A673 (cell line): ENCODE data around the gene CTIF. TPM values are rescaled to one million over a fixed set of nuclear protein-coding genes. Genes with fewer than 3 reads are reported as not detected.

Experiments
- BruUV-seq: library from RNA; stranded (reverse); fragments of 400-500 nt; replicated peaks from 2 replicates; lab custom pipeline; 2021; lab: Mats Ljungman, UMichigan
- CTCF ChIA-PET: fragments of 300-600 bp; sonication (Branson Sonifier 250); formaldehyde crosslinking; loops from one replicate; lab custom pipeline; 2022; ENCODE audit warnings: antibody characterized with exemption; lab: Charles Lee
- POLR2A ChIA-PET: fragments of 300-600 bp; sonication (Branson Sonifier 250); formaldehyde crosslinking; loops from one replicate; lab custom pipeline; 2022; ENCODE audit warnings: antibody characterized with exemption; ENCODE audit not compliant: low non-redundant PET; lab: Charles Lee
- DNase-seq: peaks from one replicate; pipeline ENCODE4 v3.0.0-alpha.2; 2015; ENCODE audit warnings: low spot score
- H3K27ac ChIP-seq: fragments of 200-600 bp; sonication (generic); 2 replicates; pipeline ENCODE4 v1.5.1; 2016; ENCODE audit warnings: mixed run types, low read depth, mild to moderate bottlenecking, mixed read lengths, antibody characterized with exemption, low read length; ENCODE audit not compliant: poor library complexity, severe bottlenecking
- H3K27me3 ChIP-seq: fragments of 200-600 bp; sonication (generic); replicated peaks from 2 replicates; pipeline ENCODE4 v1.6.1; 2017; ENCODE audit warnings: mixed run types, low read depth, mild to moderate bottlenecking, mixed read lengths, antibody characterized with exemption, low read length; ENCODE audit not compliant: insufficient read depth, poor library complexity
- H3K36me3 ChIP-seq: fragments of 200-600 bp; sonication (generic); 2 replicates; pipeline ENCODE4 v1.6.1; 2016; ENCODE audit warnings: mixed run types, mild to moderate bottlenecking, mixed read lengths, antibody characterized with exemption, low read length; ENCODE audit not compliant: insufficient read depth, poor library complexity, severe bottlenecking
- H3K4me1 ChIP-seq: fragments of 200-600 bp; sonication (generic); 2 replicates; pipeline ENCODE4 v1.6.1; 2017; ENCODE audit warnings: mixed run types, mild to moderate bottlenecking, mixed read lengths, antibody characterized with exemption, low read length; ENCODE audit not compliant: insufficient read depth, poor library complexity, severe bottlenecking
- H3K4me3 ChIP-seq: fragments of 200-600 bp; sonication (generic); 2 replicates; pipeline ENCODE4 v1.5.1; 2016; ENCODE audit warnings: low read depth, mixed run types, mild to moderate bottlenecking, mixed read lengths, low read length; ENCODE audit not compliant: poor library complexity, severe bottlenecking
- H3K9me3 ChIP-seq: fragments of 200-600 bp; sonication (generic); 2 replicates; pipeline ENCODE4 v1.6.1; 2016; ENCODE audit warnings: mixed run types, low read depth, mild to moderate bottlenecking, mixed read lengths, antibody characterized with exemption, low read length; ENCODE audit not compliant: poor library complexity, severe bottlenecking
- EZH2 ChIP-seq: fragments of 200-600 bp; sonication (generic); IDR thresholded peaks from 2 replicates; pipeline ENCODE4 v1.6.1; 2017; ENCODE audit warnings: borderline replicate concordance, low read depth, mild to moderate bottlenecking, mixed read lengths, antibody characterized with exemption, low read length; ENCODE audit not compliant: poor library complexity, severe bottlenecking
- intact Hi-C: fragments of 100-400 bp; cut with micrococcal nuclease; formaldehyde crosslinking; loops from one replicate; pipeline ENCODE4 v1.10.0; 2022; ENCODE audit not compliant: unreplicated experiment
- total RNA-seq: library from RNA; stranded (reverse); gene quantifications from 2 replicates; pipeline ENCODE4 v1.2.3, GENCODE V29; 2021
- TF ChIP-seq, protein P1 (sequence below): fragments of 300-800, 200-600 bp; sonication (generic); conservative IDR thresholded peaks from 2 replicates; pipeline ENCODE4 v1.5.1; 2017; ENCODE audit warnings: low read depth, mild to moderate bottlenecking, antibody characterized with exemption, low read length, moderate library complexity, mixed read lengths

The CTIF gene
- total RNA-seq, 1 experiment from 2014 or later: 23.5 TPM

GRCh38 chr18:48862132-48862531 is 323.3 kb downstream of the CTIF start:
- DNase-seq: no peak
- TF ChIP-seq, protein P1, sequence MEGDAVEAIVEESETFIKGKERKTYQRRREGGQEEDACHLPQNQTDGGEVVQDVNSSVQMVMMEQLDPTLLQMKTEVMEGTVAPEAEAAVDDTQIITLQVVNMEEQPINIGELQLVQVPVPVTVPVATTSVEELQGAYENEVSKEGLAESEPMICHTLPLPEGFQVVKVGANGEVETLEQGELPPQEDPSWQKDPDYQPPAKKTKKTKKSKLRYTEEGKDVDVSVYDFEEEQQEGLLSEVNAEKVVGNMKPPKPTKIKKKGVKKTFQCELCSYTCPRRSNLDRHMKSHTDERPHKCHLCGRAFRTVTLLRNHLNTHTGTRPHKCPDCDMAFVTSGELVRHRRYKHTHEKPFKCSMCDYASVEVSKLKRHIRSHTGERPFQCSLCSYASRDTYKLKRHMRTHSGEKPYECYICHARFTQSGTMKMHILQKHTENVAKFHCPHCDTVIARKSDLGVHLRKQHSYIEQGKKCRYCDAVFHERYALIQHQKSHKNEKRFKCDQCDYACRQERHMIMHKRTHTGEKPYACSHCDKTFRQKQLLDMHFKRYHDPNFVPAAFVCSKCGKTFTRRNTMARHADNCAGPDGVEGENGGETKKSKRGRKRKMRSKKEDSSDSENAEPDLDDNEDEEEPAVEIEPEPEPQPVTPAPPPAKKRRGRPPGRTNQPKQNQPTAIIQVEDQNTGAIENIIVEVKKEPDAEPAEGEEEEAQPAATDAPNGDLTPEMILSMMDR: no peak
- TF ChIP-seq EZH2: no peak
- ChIA-PET POLR2A (no interaction called here), CTCF (no interaction called here)
- no TSS peak for BruUV-seq
- Histone ChIP-seq H3K27me3 (no peaks in the 10 kb centered on the region), H3K4me1 (peaks cover 21% of the 10 kb centered on the region), H3K36me3 (no peaks in the 10 kb centered on the region), H3K27ac (no peak overlapping the region), H3K9me3 (no peaks in the 10 kb centered on the region), H3K4me3 (no peak overlapping the region)
- intact Hi-C loops: no loop called here

DNA sequence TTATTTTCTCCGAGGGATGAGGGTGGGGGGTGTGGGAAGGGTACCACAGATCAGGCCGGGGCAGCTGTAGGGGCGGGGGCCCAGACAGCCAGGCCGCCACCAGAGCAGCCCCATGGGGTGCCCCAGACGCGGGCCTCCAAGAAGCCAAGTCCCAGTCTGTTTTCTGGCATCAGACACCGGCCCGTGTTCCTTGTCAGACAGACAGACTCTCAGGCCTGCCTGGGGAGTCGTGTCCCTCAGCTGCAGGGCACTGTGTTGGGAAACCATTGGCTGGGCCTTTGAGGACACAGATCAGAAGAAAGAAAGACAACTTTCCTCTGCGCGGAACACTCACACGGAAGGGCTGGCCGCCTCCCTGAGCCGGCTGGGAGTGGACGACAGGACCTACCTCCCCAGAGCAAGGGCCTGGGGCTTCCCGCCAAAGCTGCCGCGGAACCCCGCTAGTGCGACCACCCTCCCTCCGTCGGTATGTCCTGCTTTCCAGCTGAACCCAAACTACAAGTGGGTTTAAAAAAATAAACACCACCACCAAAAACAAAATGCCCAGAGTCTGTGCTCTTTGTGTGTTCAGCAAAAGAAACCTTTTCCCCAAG is 323.9 kb downstream of the CTIF start:
- no peak for DNase-seq
- H3K27ac ChIP-seq: no peak overlapping the region
- CTCF ChIA-PET: no interaction called here
- no peaks in the 10 kb centered on the region for H3K36me3 ChIP-seq
- POLR2A ChIA-PET: no interaction called here
- no peak overlapping the region for H3K4me3 ChIP-seq
- intact Hi-C loops: no loop called here
- no peaks in the 10 kb centered on the region for H3K9me3 ChIP-seq
- no peak for TF ChIP-seq EZH2
- TF ChIP-seq, protein P1: no peak
- BruUV-seq: TSS peak; percentile 44
- H3K27me3 ChIP-seq: no peaks in the 10 kb centered on the region
- H3K4me1 ChIP-seq: peaks cover 21% of the 10 kb centered on the region

DNA sequence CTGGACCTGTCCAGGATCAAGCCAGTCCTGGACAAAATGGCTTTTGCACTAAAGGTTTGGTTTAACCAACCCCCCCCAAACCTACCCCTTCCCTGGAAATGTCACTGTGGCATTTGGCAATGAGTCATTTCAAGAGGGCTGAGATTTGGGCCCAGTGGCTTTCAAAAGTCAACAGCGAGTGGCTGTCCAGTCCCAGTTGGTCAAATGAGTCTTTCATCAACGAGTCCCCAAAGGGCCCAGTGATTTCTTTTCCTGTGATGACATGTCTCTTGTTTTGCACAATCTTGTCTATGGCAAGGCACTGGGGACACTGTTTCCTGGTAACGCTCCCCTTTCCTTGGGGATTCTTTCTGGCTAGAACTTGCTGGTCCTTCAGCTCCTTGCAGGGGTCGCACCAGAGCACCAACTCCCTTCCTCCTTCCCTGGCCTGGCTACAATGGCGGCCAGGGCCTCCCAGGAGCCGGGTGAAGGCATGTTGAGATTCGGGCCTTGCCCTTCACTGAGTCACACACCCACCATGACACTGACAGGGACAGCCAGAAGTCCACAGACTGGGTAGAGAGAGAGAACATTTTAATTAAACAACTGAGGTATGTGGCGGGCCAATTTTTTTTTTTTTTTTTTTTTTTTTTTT is 324.7 kb downstream of the CTIF start:
- intact Hi-C loops: no loop called here
- CTCF ChIA-PET: no interaction called here

More for the DNA sequence above, 324.7 kb downstream of the CTIF start:
- TF ChIP-seq, protein P1: no peak
- TF ChIP-seq EZH2: no peak
- no peak for DNase-seq
- BruUV-seq: no TSS peak
- POLR2A ChIA-PET: no interaction called here
- Histone ChIP-seq H3K27me3 (no peaks in the 10 kb centered on the region), H3K9me3 (no peaks in the 10 kb centered on the region), H3K27ac (no peak overlapping the region), H3K4me1 (peaks cover 21% of the 10 kb centered on the region), H3K4me3 (no peak overlapping the region), H3K36me3 (no peaks in the 10 kb centered on the region)
